OCI-LY7 (cell line): Measurements from ENCODE around the gene ZNF385D.

Source experiments
- EZH2phosphoT487 ChIP-seq: fragments of 200-600 bp; sonication (generic); IDR thresholded peaks from 2 replicates; pipeline ENCODE4 v1.6.1; 2018; ENCODE audit warnings: low read depth, borderline replicate concordance, mild to moderate bottlenecking, mixed run types, antibody characterized with exemption, low read length, moderate library complexity, mixed read lengths
- TF ChIP-seq, protein P1 (sequence below): fragments of 200-600 bp; sonication (generic); conservative IDR thresholded peaks from 2 replicates; pipeline ENCODE4 v1.5.1; 2014; ENCODE audit warnings: mild to moderate bottlenecking, antibody characterized with exemption, low read length, moderate library complexity, mixed read lengths

- TF ChIP-seq, protein P1, sequence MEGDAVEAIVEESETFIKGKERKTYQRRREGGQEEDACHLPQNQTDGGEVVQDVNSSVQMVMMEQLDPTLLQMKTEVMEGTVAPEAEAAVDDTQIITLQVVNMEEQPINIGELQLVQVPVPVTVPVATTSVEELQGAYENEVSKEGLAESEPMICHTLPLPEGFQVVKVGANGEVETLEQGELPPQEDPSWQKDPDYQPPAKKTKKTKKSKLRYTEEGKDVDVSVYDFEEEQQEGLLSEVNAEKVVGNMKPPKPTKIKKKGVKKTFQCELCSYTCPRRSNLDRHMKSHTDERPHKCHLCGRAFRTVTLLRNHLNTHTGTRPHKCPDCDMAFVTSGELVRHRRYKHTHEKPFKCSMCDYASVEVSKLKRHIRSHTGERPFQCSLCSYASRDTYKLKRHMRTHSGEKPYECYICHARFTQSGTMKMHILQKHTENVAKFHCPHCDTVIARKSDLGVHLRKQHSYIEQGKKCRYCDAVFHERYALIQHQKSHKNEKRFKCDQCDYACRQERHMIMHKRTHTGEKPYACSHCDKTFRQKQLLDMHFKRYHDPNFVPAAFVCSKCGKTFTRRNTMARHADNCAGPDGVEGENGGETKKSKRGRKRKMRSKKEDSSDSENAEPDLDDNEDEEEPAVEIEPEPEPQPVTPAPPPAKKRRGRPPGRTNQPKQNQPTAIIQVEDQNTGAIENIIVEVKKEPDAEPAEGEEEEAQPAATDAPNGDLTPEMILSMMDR, result no peak
- TF ChIP-seq EZH2phosphoT487, result no peak
Measured at GRCh38 chr3:21734746-21735145, 16.3 kb downstream of the ZNF385D start.
